HG03097 (cell line): Measurements from ENCODE around the gene CDC42EP3.
A peak's percentile ranks its signal among the peaks of the same experiment; 100 is the strongest.

ENCODE experiments used
- ATAC-seq: cut with Tn5 transposase; IDR thresholded peaks from one replicate; pipeline ENCODE4 v1.9.1; 2021; ENCODE audit not compliant: unreplicated experiment, low FRiP score

CDC42EP3 gene

GRCh38 chr2:37671009-37671815 is at the start of gene CDC42EP3:
TSS of gene CDC42EP3 (minus strand) at chr2:37671642. CDS start at chr2:37646587, 25,055 bp downstream.
- peak; percentile 30 for ATAC-seq

GRCh38 chr2:37721201-37721560 is 49.7 kb upstream of the CDC42EP3 start:
- no peak for ATAC-seq

- ATAC-seq, result no peak
These were observed 49.2 kb upstream of the CDC42EP3 start for GRCh38 chr2:37720533-37721200.

- ATAC-seq, result no peak
These were observed 47.2 kb upstream of the CDC42EP3 start for GRCh38 chr2:37718515-37719161.

- no peak for ATAC-seq
These were observed 41.8 kb upstream of the CDC42EP3 start for GRCh38 chr2:37713258-37713700.

GRCh38 chr2:37711831-37712230 is 40.4 kb upstream of the CDC42EP3 start:
- ATAC-seq, result no peak

GRCh38 chr2:37711308-37711731 is 39.9 kb upstream of the CDC42EP3 start:
- ATAC-seq, result no peak

- no peak for ATAC-seq
These were observed 37.7 kb upstream of the CDC42EP3 start for GRCh38 chr2:37709111-37709510.

- no peak for ATAC-seq
These were observed 36.7 kb upstream of the CDC42EP3 start for GRCh38 chr2:37708146-37708545.

- no peak for ATAC-seq
These were observed 36.0 kb upstream of the CDC42EP3 start for GRCh38 chr2:37707393-37707792.

GRCh38 chr2:37706334-37707183 is 35.1 kb upstream of the CDC42EP3 start:
- ATAC-seq, result no peak

GRCh38 chr2:37705191-37705590 is 33.7 kb upstream of the CDC42EP3 start:
- ATAC-seq, result no peak

GRCh38 chr2:37698931-37699481 is 27.6 kb upstream of the CDC42EP3 start:
- no peak for ATAC-seq

GRCh38 chr2:37695336-37695735 is 23.9 kb upstream of the CDC42EP3 start:
- no peak for ATAC-seq

GRCh38 chr2:37692711-37693110 is 21.3 kb upstream of the CDC42EP3 start:
- no peak for ATAC-seq

- no peak for ATAC-seq
These were observed 18.3 kb upstream of the CDC42EP3 start for GRCh38 chr2:37689751-37690150.

- no peak for ATAC-seq
These were observed 17.5 kb upstream of the CDC42EP3 start for GRCh38 chr2:37688771-37689468.

GRCh38 chr2:37686792-37687526 is 15.5 kb upstream of the CDC42EP3 start:
- ATAC-seq, result no peak

GRCh38 chr2:37684809-37685208 is 13.4 kb upstream of the CDC42EP3 start:
- ATAC-seq, result no peak
